IMR-90 (cell line): ENCODE measurements around the gene FAM110D. TPM values are rescaled to one million over a fixed set of nuclear protein-coding genes. Genes with fewer than 3 reads are reported as not detected.

Experiments used
- ATAC-seq: fragments of 200-7000 bp; cut with Tn5 transposase; 2 replicates; pipeline ENCODE4 v1.9.1; 2020; ENCODE audit warnings: low read depth, mild to moderate bottlenecking, moderate library complexity
- BruUV-seq: library from RNA; stranded (reverse); fragments of 400-500 nt; replicated peaks from 2 replicates; lab custom pipeline; 2021; lab: Mats Ljungman, UMichigan
- CTCF ChIA-PET: fragments of 300-600 bp; formaldehyde crosslinking; extraction: SDS; loops from one replicate; lab custom pipeline; 2021; ENCODE audit warnings: antibody characterized with exemption; lab: Yijun Ruan, JAX
- POLR2A ChIA-PET: fragments of 300-600 bp; sonication (Branson Sonifier 250); formaldehyde crosslinking; loops from one replicate; lab custom pipeline; 2022; ENCODE audit warnings: antibody characterized with exemption; ENCODE audit not compliant: unreplicated experiment; lab: Charles Lee
- DNase-seq: peaks from one replicate; pipeline ENCODE4 v3.0.0; 2013
- H2AFZ ChIP-seq: replicated peaks from 2 replicates; pipeline ENCODE3; 2013; ENCODE audit warnings: low read length, mild to moderate bottlenecking; ENCODE audit not compliant: poor library complexity
- H2AK5ac ChIP-seq: 2 replicates; pipeline ENCODE4 v1.6.1; 2013; ENCODE audit warnings: low read depth, low read length, inconsistent platforms
- H2AK9ac ChIP-seq: replicated peaks from 2 replicates; pipeline ENCODE3; 2013; ENCODE audit warnings: mild to moderate bottlenecking, low read depth, low read length, moderate library complexity; ENCODE audit not compliant: poor library complexity
- H2BK120ac ChIP-seq: 2 replicates; pipeline ENCODE4 v1.6.1; 2013; ENCODE audit warnings: low read depth, low read length, inconsistent platforms
- H2BK15ac ChIP-seq: 3 replicates; pipeline ENCODE4 v1.6.1; 2013; ENCODE audit warnings: low read depth, low read length, inconsistent platforms
- H2BK20ac ChIP-seq: 2 replicates; pipeline ENCODE4 v1.6.1; 2013; ENCODE audit warnings: low read depth, mild to moderate bottlenecking, inconsistent platforms, low read length, moderate library complexity
- H2BK5ac ChIP-seq: 2 replicates; pipeline ENCODE4 v1.6.1; 2013; ENCODE audit warnings: mild to moderate bottlenecking, low read depth, low read length, inconsistent platforms; ENCODE audit not compliant: poor library complexity, severe bottlenecking
- H3K14ac ChIP-seq: replicated peaks from 2 replicates; pipeline ENCODE4 v1.6.1; 2013; ENCODE audit warnings: low read depth, low read length, inconsistent platforms
- H3K18ac ChIP-seq: 2 replicates; pipeline ENCODE4 v1.6.1; 2013; ENCODE audit warnings: low read depth, low read length, control low read depth
- H3K23ac ChIP-seq: 2 replicates; pipeline ENCODE4 v1.6.1; 2013; ENCODE audit warnings: low read depth, low read length, inconsistent platforms
- H3K27ac ChIP-seq: 2 replicates; pipeline ENCODE4 v1.5.1; 2013; ENCODE audit warnings: mild to moderate bottlenecking, control low read depth, low read length; ENCODE audit not compliant: insufficient read depth
- H3K27me3 ChIP-seq: 2 replicates; pipeline ENCODE4 v1.6.1; 2013; ENCODE audit warnings: low read length; ENCODE audit not compliant: control insufficient read depth, insufficient read depth
- H3K36me3 ChIP-seq: 2 replicates; pipeline ENCODE4 v1.6.1; 2013; ENCODE audit warnings: low read length, mixed read lengths; ENCODE audit not compliant: control insufficient read depth, insufficient read depth
- H3K4ac ChIP-seq: 2 replicates; pipeline ENCODE4 v1.6.1; 2013; ENCODE audit warnings: low read depth, low read length, inconsistent platforms
- H3K4me1 ChIP-seq: 2 replicates; pipeline ENCODE4 v1.6.1; 2013; ENCODE audit warnings: low read length, mixed read lengths; ENCODE audit not compliant: control insufficient read depth, insufficient read depth
- H3K4me2 ChIP-seq: 2 replicates; pipeline ENCODE4 v1.6.1; 2013; ENCODE audit warnings: low read depth, mild to moderate bottlenecking, control low read depth, low read length, moderate library complexity
- H3K4me3 ChIP-seq: 2 replicates; pipeline ENCODE4 v1.5.1; 2013; ENCODE audit warnings: low read depth, mild to moderate bottlenecking, control low read depth, low read length, moderate library complexity; ENCODE audit not compliant: insufficient read depth
- H3K56ac ChIP-seq: 2 replicates; pipeline ENCODE4 v1.6.1; 2013; ENCODE audit warnings: low read length, inconsistent platforms; ENCODE audit not compliant: insufficient read depth; ENCODE audit errors: extremely low read depth
- H3K79me1 ChIP-seq, 2 experiments: 2 replicates each; pipeline ENCODE4 v1.6.1; 2013; ENCODE audit warnings: low read length in 2 of 2, inconsistent platforms in 1 of 2, low read depth in 1 of 2
- H3K9ac ChIP-seq: 2 replicates; pipeline ENCODE4 v1.6.1; 2013; ENCODE audit warnings: low read depth, low read length, control low read depth
- H3K9me1 ChIP-seq: 2 replicates; pipeline ENCODE4 v1.6.1; 2013; ENCODE audit warnings: low read length, inconsistent platforms; ENCODE audit not compliant: insufficient read depth
- H3K9me3 ChIP-seq: 2 replicates; pipeline ENCODE4 v1.6.1; 2013; ENCODE audit warnings: low read length; ENCODE audit not compliant: control insufficient read depth, insufficient read depth
- H4K20me1 ChIP-seq: 2 replicates; pipeline ENCODE4 v1.6.1; 2013; ENCODE audit warnings: low read length, inconsistent platforms; ENCODE audit not compliant: insufficient read depth
- H4K5ac ChIP-seq: 2 replicates; pipeline ENCODE4 v1.6.1; 2013; ENCODE audit warnings: mild to moderate bottlenecking, low read depth, low read length, control low read depth
- H4K8ac ChIP-seq, 2 experiments: 2 replicates each; pipeline ENCODE4 v1.6.1; 2013; ENCODE audit warnings: low read depth in 2 of 2, low read length in 2 of 2, control low read depth in 1 of 2, inconsistent platforms in 1 of 2
- H4K91ac ChIP-seq: 2 replicates; pipeline ENCODE4 v1.6.1; 2013; ENCODE audit warnings: low read depth, low read length, inconsistent platforms; ENCODE audit not compliant: insufficient read depth
- MAFK ChIP-seq: IDR thresholded peaks from 2 replicates; pipeline ENCODE4 v1.6.1; 2012; ENCODE audit warnings: low read depth, low read length, improper control_type of control experiment
- MAZ ChIP-seq: IDR thresholded peaks from 2 replicates; pipeline ENCODE4 v1.6.1; 2012; ENCODE audit warnings: low read depth, mild to moderate bottlenecking, low read length, improper control_type of control experiment, moderate library complexity, borderline replicate concordance
- NFE2L2 ChIP-seq: fragments of 150-350 bp; IDR thresholded peaks from 2 replicates; pipeline ENCODE4 v1.6.1; 2016; ENCODE audit warnings: low read depth, mild to moderate bottlenecking, low read length
- RAD21 ChIP-seq: IDR thresholded peaks from 2 replicates; pipeline ENCODE4 v1.6.1; 2012; ENCODE audit warnings: low read length, improper control_type of control experiment
- WGBS, 2 experiments: methylation state at CpG; one replicate each; pipeline versions ENCODE4 v1.1.5 to v1.1.7; 2013; ENCODE audit warnings: missing lambda C conversion rate in 2 of 2; ENCODE audit not compliant: insufficient read length in 1 of 2; ENCODE audit errors: extremely low coverage in 2 of 2; 5-methylcytosine and 5-hydroxymethylcytosine counted together
- dilution Hi-C: fragments of 300-500 bp; cut with HindIII; formaldehyde crosslinking; loops from one replicate; pipeline ENCODE4 v1.14.3; 2018; ENCODE audit warnings: low sequenced_read_pairs; ENCODE audit not compliant: unreplicated experiment
- in situ Hi-C: fragments of 300-500 bp; cut with MboI; formaldehyde crosslinking; loops from 3 replicates; pipeline ENCODE4 v1.14.3; 2019; ENCODE audit warnings: low sequenced_read_pairs, inconsistent platforms, mixed read lengths
- intact Hi-C: fragments of 100-400 bp; cut with micrococcal nuclease; formaldehyde crosslinking; loops from 2 replicates; pipeline ENCODE4 v1.10.0; 2022
- polyA plus RNA-seq, 3 experiments: library from polyadenylated mRNA; depleted of rRNA; stranded (reverse); fragments of >200 nt; gene quantifications; 2 replicates each; pipeline ENCODE4 v1.2.3, GENCODE V29; 2012; ENCODE audit warnings: low replicate concordance in 1 of 3
- total RNA-seq: library from RNA; depleted of rRNA; stranded (reverse); fragments of >200 nt; gene quantifications from 2 replicates; pipeline ENCODE4 v1.2.3, GENCODE V29; 2012

The FAM110D gene
- total and polyA plus RNA-seq, 2 of the 4 experiments (the other 2 are of a cell fraction) = not detected

DNA sequence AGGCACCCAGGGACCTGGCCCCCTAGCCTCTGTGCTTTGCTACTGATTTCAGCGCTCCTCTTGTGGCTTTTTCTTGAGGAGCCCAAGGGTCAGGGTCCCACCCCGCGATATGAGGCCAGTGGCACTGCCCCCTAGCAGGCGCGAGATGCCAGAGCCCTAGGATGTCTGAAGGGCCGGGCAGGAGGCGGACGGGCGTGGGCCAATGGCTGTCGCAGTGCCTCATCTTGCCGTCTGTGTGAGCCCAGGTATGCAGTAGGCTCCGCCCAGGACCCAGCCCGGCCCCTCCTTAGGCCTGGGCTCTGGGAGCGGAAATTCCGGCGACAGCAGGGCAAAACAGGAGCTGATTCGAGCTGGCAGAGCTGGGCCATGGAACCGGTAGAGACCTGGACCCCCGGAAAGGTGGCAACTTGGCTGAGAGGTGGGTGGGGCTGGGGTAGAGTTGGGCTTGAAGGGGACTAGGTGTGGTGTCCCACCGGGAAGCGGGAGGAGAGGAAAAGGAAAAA, 18.4 kb downstream of the FAM110D start, which contains the start of gene CNKSR1:
TSS of gene CNKSR1 (plus strand) at position 310 of the 503 bp plus-strand sequence. CDS start at position 367, 57 bp downstream.
- ChIA-PET POLR2A (interaction anchor here (1.0 kb wide), 1 partner anchor 285 kb away, joined by 3 read pairs; no protein-coding TSS in a partner anchor), CTCF (interaction anchor here (1.4 kb wide), 1 partner anchor 32 kb away, joined by 3 read pairs; no protein-coding TSS in a partner anchor)
- Histone ChIP-seq H3K4me3 (no peak within 1 kb of the TSS), H3K18ac (no peak within 1 kb of the TSS), H3K27me3 (no peaks in the 10 kb centered on the region), H4K5ac (no peak within 1 kb of the TSS), H3K14ac (no peak within 1 kb of the TSS), H2AFZ (peak within 1 kb of the TSS; percentile 56), H2AK9ac (no peak within 1 kb of the TSS), H3K79me1 (no peaks in the 10 kb centered on the region), H3K9me3 (no peaks in the 10 kb centered on the region), H3K4me1 (no peaks in the 10 kb centered on the region), H3K56ac (no peak within 1 kb of the TSS), H3K36me3 (no peaks in the 10 kb centered on the region), H2AK5ac (no peak within 1 kb of the TSS), H3K4me2 (no peak within 1 kb of the TSS), H4K91ac (no peak within 1 kb of the TSS), H3K23ac (no peak within 1 kb of the TSS), H4K20me1 (no peaks in the 10 kb centered on the region), H2BK15ac (no peak within 1 kb of the TSS), H2BK120ac (no peak within 1 kb of the TSS), H3K9me1 (no peaks in the 10 kb centered on the region), H2BK20ac (no peak within 1 kb of the TSS), H4K8ac (no peak within 1 kb of the TSS), H3K9ac (no peak within 1 kb of the TSS), H3K27ac (no peak within 1 kb of the TSS), H3K4ac (no peak within 1 kb of the TSS), H2BK5ac (no peak within 1 kb of the TSS)
- intact Hi-C loops = no loop called here
- dilution Hi-C loops = no loop called here
- no peak for DNase-seq
- 52% methylated on average over 16 of the region's 21 CpGs; no CpG with 5 or more reads in 1 of the 2 experiments for WGBS, 2 experiments
- TF ChIP-seq RAD21 = no peak
- no peak for TF ChIP-seq NFE2L2
- no peak for TF ChIP-seq MAFK
- TF ChIP-seq MAZ = no peak
- ATAC-seq = no peak
- no TSS peak for BruUV-seq
- in situ Hi-C loops = no loop called here
